ENCODE results near the gene DMPK.

DNA sequence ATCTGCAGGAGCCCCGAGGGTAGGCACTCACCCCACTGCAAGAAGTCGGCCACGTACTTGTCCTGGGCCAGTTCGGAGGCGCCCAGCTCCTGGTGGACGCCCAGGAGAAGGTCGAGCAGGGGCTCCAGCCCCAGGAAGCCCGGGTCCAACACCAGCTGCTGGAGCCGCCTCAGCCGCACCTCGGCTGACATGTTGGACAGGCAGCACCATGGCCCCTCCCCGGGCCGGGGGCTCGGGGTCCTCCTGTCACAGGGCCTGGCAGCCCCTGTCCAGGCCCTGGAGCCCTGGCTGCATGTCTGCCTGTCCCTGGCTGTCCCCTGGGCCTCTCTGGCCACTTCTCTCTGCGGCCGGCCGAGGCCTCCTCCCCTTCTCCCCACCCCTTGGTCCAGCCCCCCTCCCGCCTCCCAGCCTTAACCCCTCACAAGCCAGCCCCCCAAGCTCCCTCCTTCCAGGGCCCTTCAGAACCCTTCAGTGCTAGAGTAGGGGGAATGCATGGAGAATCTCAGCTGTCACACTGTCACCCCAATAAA lies at the start of gene DMPK:
- TF ChIP-seq, protein P1, sequence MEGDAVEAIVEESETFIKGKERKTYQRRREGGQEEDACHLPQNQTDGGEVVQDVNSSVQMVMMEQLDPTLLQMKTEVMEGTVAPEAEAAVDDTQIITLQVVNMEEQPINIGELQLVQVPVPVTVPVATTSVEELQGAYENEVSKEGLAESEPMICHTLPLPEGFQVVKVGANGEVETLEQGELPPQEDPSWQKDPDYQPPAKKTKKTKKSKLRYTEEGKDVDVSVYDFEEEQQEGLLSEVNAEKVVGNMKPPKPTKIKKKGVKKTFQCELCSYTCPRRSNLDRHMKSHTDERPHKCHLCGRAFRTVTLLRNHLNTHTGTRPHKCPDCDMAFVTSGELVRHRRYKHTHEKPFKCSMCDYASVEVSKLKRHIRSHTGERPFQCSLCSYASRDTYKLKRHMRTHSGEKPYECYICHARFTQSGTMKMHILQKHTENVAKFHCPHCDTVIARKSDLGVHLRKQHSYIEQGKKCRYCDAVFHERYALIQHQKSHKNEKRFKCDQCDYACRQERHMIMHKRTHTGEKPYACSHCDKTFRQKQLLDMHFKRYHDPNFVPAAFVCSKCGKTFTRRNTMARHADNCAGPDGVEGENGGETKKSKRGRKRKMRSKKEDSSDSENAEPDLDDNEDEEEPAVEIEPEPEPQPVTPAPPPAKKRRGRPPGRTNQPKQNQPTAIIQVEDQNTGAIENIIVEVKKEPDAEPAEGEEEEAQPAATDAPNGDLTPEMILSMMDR (IDR thresholded peaks at IDR 0.05; ENCODE audit: low read depth, low read length), result no peak
- no peak for TF ChIP-seq EZH2phosphoT487 (IDR thresholded peaks at IDR 0.05; ENCODE audit: low read depth)
